ENCODE measurements around the gene PPP1R3E. TPM values are rescaled to one million over a fixed set of nuclear protein-coding genes. Genes with fewer than 3 reads are reported as not detected.

The PPP1R3E gene
- total and polyA plus RNA-seq, 2 of the 13 experiments (the other 11 are each of a cell fraction or from before 2014, with no cell fraction given): 16.5 to 26.5 TPM

DNA sequence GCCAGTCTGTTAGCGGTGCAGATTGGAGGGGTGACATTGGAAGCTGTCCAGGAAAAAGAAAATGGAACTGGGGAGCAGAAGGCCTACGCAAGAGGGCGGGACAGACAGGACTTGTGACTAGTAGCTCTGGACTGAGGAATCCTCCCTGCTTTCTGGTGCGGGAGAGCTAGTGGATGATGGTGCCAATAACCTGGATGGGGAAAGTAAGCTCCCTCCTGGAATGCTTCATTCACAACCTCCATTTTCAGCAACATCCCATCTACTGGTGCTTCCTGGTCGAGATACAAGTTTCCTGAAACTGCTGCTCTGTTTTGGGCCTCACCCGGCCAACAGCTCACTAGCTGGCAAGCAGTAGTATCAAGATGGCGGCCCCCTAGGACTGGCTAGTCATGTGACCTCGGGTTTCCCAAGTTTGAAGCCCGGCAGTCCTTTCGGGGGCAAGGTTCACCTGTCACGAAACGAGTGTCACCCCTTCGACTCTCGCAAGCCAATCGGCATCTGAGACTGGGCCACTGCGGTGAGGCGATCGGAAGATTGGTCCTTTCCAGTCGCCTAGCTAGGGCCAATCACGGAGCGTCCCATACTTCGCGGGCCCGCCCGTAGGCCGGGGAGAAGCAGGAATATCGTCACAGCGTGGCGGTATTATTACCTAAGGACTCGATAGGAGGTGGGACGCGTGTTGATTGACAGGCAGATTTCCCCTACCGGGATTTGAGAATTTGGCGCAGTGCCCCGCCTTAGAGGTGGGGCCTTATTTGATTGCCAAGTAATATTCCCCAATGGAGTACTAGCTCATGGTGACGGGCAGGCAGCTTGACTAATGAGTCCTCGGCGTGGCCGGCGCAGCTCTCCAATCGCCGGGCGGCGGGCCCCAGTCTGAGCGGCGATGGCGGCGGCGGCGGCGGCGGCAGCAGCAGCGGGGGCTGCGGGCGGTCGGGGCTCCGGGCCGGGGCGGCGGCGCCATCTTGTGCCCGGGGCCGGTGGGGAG is 18.2 kb upstream of the PPP1R3E start, which contains the start of gene PABPN1 (continued):
- TF ChIP-seq, protein P1, sequence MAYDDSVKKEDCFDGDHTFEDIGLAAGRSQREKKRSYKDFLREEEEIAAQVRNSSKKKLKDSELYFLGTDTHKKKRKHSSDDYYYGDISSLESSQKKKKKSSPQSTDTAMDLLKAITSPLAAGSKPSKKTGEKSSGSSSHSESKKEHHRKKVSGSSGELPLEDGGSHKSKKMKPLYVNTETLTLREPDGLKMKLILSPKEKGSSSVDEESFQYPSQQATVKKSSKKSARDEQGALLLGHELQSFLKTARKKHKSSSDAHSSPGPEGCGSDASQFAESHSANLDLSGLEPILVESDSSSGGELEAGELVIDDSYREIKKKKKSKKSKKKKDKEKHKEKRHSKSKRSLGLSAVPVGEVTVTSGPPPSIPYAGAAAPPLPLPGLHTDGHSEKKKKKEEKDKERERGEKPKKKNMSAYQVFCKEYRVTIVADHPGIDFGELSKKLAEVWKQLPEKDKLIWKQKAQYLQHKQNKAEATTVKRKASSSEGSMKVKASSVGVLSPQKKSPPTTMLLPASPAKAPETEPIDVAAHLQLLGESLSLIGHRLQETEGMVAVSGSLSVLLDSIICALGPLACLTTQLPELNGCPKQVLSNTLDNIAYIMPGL (CRISPR knock-in tag; IDR thresholded peaks at IDR 0.05; ENCODE audit: borderline replicate concordance in 1 of 2, low read depth in 1 of 2): peak; percentile 90 to 93
- TF ChIP-seq, protein P2, sequence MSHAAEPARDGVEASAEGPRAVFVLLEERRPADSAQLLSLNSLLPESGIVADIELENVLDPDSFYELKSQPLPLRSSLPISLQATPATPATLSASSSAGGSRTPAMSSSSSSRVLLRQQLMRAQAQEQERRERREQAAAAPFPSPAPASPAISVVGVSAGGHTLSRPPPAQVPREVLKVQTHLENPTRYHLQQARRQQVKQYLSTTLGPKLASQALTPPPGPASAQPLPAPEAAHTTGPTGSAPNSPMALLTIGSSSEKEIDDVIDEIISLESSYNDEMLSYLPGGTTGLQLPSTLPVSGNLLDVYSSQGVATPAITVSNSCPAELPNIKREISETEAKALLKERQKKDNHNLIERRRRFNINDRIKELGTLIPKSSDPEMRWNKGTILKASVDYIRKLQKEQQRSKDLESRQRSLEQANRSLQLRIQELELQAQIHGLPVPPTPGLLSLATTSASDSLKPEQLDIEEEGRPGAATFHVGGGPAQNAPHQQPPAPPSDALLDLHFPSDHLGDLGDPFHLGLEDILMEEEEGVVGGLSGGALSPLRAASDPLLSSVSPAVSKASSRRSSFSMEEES (CRISPR knock-in tag; IDR thresholded peaks at IDR 0.05): peak; percentile 99
- TF ChIP-seq TSC22D2 (CRISPR knock-in tag; IDR thresholded peaks at IDR 0.05; ENCODE audit: borderline replicate concordance) (0 out of 2 replicates have a peak, but pooled peaks have one; percentile 65), ZNF569 (CRISPR knock-in tag; IDR thresholded peaks at IDR 0.05; ENCODE audit: borderline replicate concordance) (peak; percentile 77; the same call in 1 of the 2 replicates), E2F5 (CRISPR knock-in tag; conservative IDR thresholded peaks at IDR 0.05) (peak; percentile 82; the same call in 1 of the 2 replicates), ZNF737 (CRISPR knock-in tag; IDR thresholded peaks at IDR 0.05; ENCODE audit: borderline replicate concordance) (no peak), ZBTB8A (CRISPR knock-in tag; IDR thresholded peaks at IDR 0.05; ENCODE audit: borderline replicate concordance, low read depth) (peak; percentile 37; the same call in 1 of the 2 replicates), POGZ (CRISPR knock-in tag; IDR thresholded peaks at IDR 0.05) (peak; percentile 100), MTF2 (CRISPR knock-in tag; IDR thresholded peaks at IDR 0.05; ENCODE audit: borderline replicate concordance) (no peak), ZNF850 (CRISPR knock-in tag; conservative IDR thresholded peaks at IDR 0.05) (no peak; the same call in 1 of the 2 replicates), ZNF839 (CRISPR knock-in tag; IDR thresholded peaks at IDR 0.05; ENCODE audit: borderline replicate concordance) (peak; percentile 77)
- TF ChIP-seq, protein P3, sequence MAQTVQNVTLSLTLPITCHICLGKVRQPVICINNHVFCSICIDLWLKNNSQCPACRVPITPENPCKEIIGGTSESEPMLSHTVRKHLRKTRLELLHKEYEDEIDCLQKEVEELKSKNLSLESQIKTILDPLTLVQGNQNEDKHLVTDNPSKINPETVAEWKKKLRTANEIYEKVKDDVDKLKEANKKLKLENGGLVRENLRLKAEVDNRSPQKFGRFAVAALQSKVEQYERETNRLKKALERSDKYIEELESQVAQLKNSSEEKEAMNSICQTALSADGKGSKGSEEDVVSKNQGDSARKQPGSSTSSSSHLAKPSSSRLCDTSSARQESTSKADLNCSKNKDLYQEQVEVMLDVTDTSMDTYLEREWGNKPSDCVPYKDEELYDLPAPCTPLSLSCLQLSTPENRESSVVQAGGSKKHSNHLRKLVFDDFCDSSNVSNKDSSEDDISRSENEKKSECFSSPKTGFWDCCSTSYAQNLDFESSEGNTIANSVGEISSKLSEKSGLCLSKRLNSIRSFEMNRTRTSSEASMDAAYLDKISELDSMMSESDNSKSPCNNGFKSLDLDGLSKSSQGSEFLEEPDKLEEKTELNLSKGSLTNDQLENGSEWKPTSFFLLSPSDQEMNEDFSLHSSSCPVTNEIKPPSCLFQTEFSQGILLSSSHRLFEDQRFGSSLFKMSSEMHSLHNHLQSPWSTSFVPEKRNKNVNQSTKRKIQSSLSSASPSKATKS (CRISPR knock-in tag; IDR thresholded peaks at IDR 0.05): no peak
- TF ChIP-seq, protein P4, sequence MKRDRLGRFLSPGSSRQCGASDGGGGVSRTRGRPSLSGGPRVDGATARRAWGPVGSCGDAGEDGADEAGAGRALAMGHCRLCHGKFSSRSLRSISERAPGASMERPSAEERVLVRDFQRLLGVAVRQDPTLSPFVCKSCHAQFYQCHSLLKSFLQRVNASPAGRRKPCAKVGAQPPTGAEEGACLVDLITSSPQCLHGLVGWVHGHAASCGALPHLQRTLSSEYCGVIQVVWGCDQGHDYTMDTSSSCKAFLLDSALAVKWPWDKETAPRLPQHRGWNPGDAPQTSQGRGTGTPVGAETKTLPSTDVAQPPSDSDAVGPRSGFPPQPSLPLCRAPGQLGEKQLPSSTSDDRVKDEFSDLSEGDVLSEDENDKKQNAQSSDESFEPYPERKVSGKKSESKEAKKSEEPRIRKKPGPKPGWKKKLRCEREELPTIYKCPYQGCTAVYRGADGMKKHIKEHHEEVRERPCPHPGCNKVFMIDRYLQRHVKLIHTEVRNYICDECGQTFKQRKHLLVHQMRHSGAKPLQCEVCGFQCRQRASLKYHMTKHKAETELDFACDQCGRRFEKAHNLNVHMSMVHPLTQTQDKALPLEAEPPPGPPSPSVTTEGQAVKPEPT (CRISPR knock-in tag; IDR thresholded peaks at IDR 0.05; ENCODE audit: low read depth): peak; percentile 91
- TF ChIP-seq, protein P5, sequence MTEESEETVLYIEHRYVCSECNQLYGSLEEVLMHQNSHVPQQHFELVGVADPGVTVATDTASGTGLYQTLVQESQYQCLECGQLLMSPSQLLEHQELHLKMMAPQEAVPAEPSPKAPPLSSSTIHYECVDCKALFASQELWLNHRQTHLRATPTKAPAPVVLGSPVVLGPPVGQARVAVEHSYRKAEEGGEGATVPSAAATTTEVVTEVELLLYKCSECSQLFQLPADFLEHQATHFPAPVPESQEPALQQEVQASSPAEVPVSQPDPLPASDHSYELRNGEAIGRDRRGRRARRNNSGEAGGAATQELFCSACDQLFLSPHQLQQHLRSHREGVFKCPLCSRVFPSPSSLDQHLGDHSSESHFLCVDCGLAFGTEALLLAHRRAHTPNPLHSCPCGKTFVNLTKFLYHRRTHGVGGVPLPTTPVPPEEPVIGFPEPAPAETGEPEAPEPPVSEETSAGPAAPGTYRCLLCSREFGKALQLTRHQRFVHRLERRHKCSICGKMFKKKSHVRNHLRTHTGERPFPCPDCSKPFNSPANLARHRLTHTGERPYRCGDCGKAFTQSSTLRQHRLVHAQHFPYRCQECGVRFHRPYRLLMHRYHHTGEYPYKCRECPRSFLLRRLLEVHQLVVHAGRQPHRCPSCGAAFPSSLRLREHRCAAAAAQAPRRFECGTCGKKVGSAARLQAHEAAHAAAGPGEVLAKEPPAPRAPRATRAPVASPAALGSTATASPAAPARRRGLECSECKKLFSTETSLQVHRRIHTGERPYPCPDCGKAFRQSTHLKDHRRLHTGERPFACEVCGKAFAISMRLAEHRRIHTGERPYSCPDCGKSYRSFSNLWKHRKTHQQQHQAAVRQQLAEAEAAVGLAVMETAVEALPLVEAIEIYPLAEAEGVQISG (CRISPR knock-in tag; IDR thresholded peaks at IDR 0.05): peak; percentile 96
